GM10248 (cell line): ENCODE data around the gene MAMDC4.

ENCODE experiments used
- CTCF ChIA-PET: fragments of 300-600 bp; sonication (Branson Sonifier 250); formaldehyde crosslinking; extraction: SDS; loops from one replicate; lab custom pipeline; 2021; ENCODE audit warnings: antibody characterized with exemption; lab: Yijun Ruan, JAX
- POLR2A ChIA-PET: fragments of 350-650 bp; sonication (Branson Sonifier 250); formaldehyde crosslinking; extraction: SDS; loops from one replicate; lab custom pipeline; 2020; ENCODE audit warnings: antibody characterized with exemption; lab: Yijun Ruan, JAX
- DNase-seq: peaks from one replicate; pipeline ENCODE4 v3.0.0; 2012; ENCODE audit errors: extremely low spot score
- CTCF ChIP-seq: IDR thresholded peaks from 2 replicates; pipeline ENCODE4 v1.5.1; 2012; ENCODE audit warnings: mild to moderate bottlenecking, low read depth; ENCODE audit errors: extremely low read depth, missing control alignments, control extremely low read depth

Gene MAMDC4

GRCh38 chr9:136858844-136859757, 7.0 kb downstream of the MAMDC4 start:
- ChIA-PET CTCF (interaction anchor here (1.6 to 3.2 kb wide), 2 partner anchors 17 to 170 kb away, joined by 3 to 19 read pairs; partner anchors contain the start of gene AJM1), POLR2A (no interaction called here)
- TF ChIP-seq CTCF, result no peak
- no peak for DNase-seq

- TF ChIP-seq CTCF, result no peak
- no peak for DNase-seq
- ChIA-PET POLR2A (interaction anchor here (1.5 kb wide), 1 partner anchor 13 kb away, joined by 3 read pairs; no protein-coding TSS in a partner anchor), CTCF (interaction anchor here (0.9 to 3.2 kb wide), 2 partner anchors 18 to 103 kb away, joined by 3 to 19 read pairs; partner anchors contain the start of genes AJM1 and LCN8)
These were observed 8.4 kb downstream of the MAMDC4 start for GRCh38 chr9:136860529-136860928.

DNA sequence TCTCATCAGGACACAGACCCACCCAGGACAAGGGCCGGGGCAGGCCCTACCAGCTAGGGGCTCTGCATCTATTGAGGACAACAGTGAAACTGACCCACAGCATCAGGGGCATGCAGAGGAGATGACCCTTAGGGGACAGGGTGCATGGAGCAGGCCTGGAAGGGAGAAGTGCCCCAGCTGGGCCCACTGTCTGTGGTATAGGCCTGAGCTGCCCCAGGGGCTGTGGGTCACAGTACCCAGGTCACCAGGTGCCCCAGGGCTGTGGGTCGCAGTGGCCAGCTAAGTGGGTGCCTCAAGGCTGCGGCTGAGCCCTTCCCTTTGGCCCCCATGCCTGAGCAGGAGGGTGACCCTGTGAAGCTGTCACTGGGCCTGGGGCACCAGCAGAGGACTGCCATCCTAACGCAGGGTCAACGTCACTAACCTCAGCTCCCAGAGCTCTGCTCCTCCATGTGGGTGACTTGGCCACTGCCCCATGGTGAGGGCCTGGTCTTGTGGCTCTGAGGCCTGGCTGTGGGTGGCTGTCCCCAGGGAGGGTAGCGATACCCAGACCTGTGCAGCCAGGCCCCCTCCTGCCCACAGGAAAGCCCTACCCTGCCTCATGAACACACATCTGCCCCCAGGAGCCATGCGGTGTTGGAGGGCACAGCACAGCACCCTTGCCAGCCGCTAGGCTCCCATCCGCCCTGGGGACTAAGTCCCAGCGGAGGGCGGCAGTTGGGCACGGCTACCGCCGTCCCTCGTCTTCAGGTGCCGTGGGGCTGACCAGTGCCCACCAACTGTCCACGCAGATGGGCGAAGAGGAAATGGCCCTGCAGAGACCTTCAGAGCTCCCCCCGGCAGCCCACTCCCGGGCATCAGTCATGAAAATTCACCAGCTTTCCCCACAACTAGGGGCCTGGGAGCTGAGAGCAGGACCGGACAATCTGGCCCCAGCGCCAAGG, 9.1 kb downstream of the MAMDC4 start:
- no peak for TF ChIP-seq CTCF
- no peak for DNase-seq
- ChIA-PET POLR2A (interaction anchor here (0.8 to 1.5 kb wide), 2 partner anchors 14 to 41 kb away, joined by 3 read pairs; no protein-coding TSS in a partner anchor), CTCF (interaction anchor here (0.9 to 3.2 kb wide), 4 partner anchors 19 to 203 kb away, joined by 3 to 19 read pairs (median 4); partner anchors contain the start of genes AJM1 and LCN8)

DNA sequence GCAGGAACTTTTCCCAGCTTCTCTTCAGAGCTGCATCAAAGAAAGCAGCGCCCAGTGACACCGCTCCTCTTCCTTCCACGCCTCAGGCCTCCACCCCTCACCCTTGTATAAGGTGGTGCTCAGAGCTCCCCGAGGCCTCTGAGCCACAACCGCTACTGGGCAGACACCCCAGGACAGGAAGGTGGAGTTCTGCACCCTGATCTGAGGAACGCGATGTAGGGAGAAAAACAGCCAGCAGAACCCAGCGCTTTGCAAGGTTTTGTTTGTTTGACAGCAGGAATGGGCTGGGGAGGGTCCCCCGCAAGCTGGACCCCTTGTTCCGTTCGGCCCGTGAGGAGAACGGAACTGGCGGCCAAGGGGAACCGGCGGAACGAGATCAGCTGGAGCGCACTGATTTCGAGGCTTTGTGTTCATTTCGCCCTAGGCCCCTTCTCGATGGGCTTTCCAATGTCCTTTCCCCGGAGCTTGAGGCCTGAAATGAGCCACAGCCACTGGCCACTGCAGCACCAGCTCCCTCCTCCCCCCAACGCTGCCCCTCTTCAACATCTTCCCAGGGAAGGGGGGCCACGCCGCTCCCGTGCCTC, 9.8 kb downstream of the MAMDC4 start:
- POLR2A ChIA-PET, result interaction anchor here (0.8 kb wide), 1 partner anchor 41 kb away, joined by 3 read pairs; no protein-coding TSS in a partner anchor
- CTCF ChIA-PET, result interaction anchor here (0.9 to 3.2 kb wide), 4 partner anchors 19 to 202 kb away, joined by 3 to 19 read pairs (median 4); partner anchors contain the start of genes AJM1 and RABL6
- no peak for DNase-seq
- TF ChIP-seq CTCF, result no peak

DNA sequence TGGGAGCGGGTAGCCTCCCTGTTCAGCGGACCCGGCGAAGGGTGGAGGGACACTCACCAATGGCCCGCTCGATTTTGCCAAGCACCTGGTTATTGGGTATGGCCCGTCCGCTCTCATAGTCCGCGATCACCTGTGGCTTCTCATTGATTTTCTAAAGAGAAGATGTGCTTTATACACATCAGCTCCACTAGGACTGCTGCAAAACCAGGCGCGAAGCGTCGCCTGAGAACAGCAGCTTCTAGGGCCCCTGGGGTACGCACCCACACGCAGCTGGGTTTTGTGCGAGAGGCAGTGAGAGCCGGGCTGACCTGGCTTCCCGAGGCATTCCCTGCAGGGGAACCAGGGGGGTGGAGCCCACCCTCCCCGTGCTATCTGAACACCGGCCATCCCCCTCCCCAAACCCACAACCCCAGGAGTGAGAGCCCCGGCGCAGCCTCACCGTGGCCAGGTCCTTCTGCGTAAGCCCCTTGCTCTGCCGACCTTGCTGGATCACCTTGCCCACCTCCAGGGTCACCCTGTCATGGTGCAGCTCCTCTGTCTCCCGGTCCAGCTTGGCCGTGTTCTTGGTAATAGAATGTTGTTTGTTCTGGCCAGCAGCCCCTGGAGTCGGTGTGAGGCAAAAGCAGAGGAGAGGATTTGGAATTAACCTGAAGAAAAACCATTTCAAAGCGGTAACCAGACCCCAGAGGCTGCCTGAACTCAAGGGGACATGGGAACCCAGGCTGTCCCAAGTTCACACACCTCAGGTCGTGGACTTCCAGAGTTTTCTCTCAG, 10.9 kb downstream of the MAMDC4 start:
- TF ChIP-seq CTCF, result no peak
- no peak for DNase-seq
- ChIA-PET CTCF (interaction anchor here (0.9 to 1.6 kb wide), 3 partner anchors 19 to 201 kb away, joined by 3 to 5 read pairs (median 4); partner anchors contain the start of gene RABL6), POLR2A (no interaction called here)
